ENCODE data around the gene TMEM182. TPM values are rescaled to one million over a fixed set of nuclear protein-coding genes. Genes with fewer than 3 reads are reported as not detected.

The TMEM182 gene
- total RNA-seq, 4 donors from 2014 or later = 1.8 to 2.8 (median 2.1) TPM; not detected in 1

- no peak for TF ChIP-seq CTCF (IDR thresholded peaks at IDR 0.05)
- no peak for TF ChIP-seq POLR2A (IDR thresholded peaks at IDR 0.05)
- TF ChIP-seq EP300 (IDR thresholded peaks at IDR 0.05) = no peak
- Histone ChIP-seq H3K27ac (no peak overlapping the region), H3K36me3 (peaks cover 0 to 34% (median 0%) of the 10 kb centered on the region in 3 donors), H3K4me3 (no peak overlapping the region), H3K27me3 (no peaks in the 10 kb centered on the region), H3K9me3 (peaks cover 0 to 45% (median 5%) of the 10 kb centered on the region in 4 donors), H3K4me1 (peaks cover 0 to 3% (median 0%) of the 10 kb centered on the region in 4 donors)
- 89 to 93% methylated on average over 13 of the region's 13 CpGs for WGBS, 2 donors
- DNase-seq (ENCODE audit: low spot score in 2 of 2) = no peak
Measured at GRCh38 chr2:102803041-102803896, 41.4 kb downstream of the TMEM182 start.

GRCh38 chr2:102803897-102804217, 42.0 kb downstream of the TMEM182 start:
- no peak for DNase-seq (ENCODE audit: low spot score in 2 of 2)
- Histone ChIP-seq H3K9me3 (peaks cover 0 to 45% (median 5%) of the 10 kb centered on the region in 4 donors), H3K36me3 (peaks cover 0 to 30% (median 0%) of the 10 kb centered on the region in 3 donors), H3K27me3 (no peaks in the 10 kb centered on the region), H3K4me3 (no peak overlapping the region), H3K27ac (no peak overlapping the region), H3K4me1 (peaks cover 0 to 3% (median 0%) of the 10 kb centered on the region in 4 donors)
- no peak for TF ChIP-seq POLR2A (IDR thresholded peaks at IDR 0.05)
- TF ChIP-seq EP300 (IDR thresholded peaks at IDR 0.05) = no peak
- no peak for TF ChIP-seq CTCF (IDR thresholded peaks at IDR 0.05)
- WGBS, 2 donors = 85 to 94% methylated on average over 5 of the region's 5 CpGs

- peak; percentile 54 to 83 for DNase-seq (ENCODE audit: low spot score in 2 of 2)
- peaks cover 0 to 24% (median 2%) of the 10 kb centered on the region in 4 donors for H3K9me3 ChIP-seq
- 25 to 34% methylated on average over 9 of the region's 9 CpGs for WGBS, 2 donors
Measured at GRCh38 chr2:102806250-102806837, 44.5 kb downstream of the TMEM182 start.

GRCh38 chr2:102809291-102810189, 47.7 kb downstream of the TMEM182 start:
- Histone ChIP-seq H3K9me3 (no peaks in the 10 kb centered on the region), H3K36me3 (no peaks in the 10 kb centered on the region), H3K27me3 (no peaks in the 10 kb centered on the region), H3K4me3 (no peak overlapping the region), H3K4me1 (peaks cover 0 to 3% (median 0%) of the 10 kb centered on the region in 4 donors), H3K27ac (no peak overlapping the region)
- no peak for DNase-seq (ENCODE audit: low spot score in 2 of 2)
- 64 to 69% methylated on average over 9 of the region's 9 CpGs for WGBS, 2 donors
- TF ChIP-seq CTCF (IDR thresholded peaks at IDR 0.05) (no peak), POLR2A (IDR thresholded peaks at IDR 0.05) (no peak), EP300 (IDR thresholded peaks at IDR 0.05) (no peak)

More at GRCh38 chr2:102806250-102806837, 44.5 kb downstream of the TMEM182 start:
- Histone ChIP-seq H3K4me3 (no peak overlapping the region), H3K27me3 (no peaks in the 10 kb centered on the region), H3K36me3 (peaks cover 0 to 18% (median 0%) of the 10 kb centered on the region in 3 donors), H3K4me1 (peaks cover 0 to 3% (median 0%) of the 10 kb centered on the region in 4 donors), H3K27ac (no peak overlapping the region)
- no peak for TF ChIP-seq POLR2A (IDR thresholded peaks at IDR 0.05)
- no peak for TF ChIP-seq EP300 (IDR thresholded peaks at IDR 0.05)
- peak; percentile 45 to 67 (median 59) for TF ChIP-seq CTCF (IDR thresholded peaks at IDR 0.05)

All from tibial nerve (tissue), 4 donors.